Neural progenitor cell (in vitro differentiated cells): ENCODE results near the gene PLEKHF1. TPM values are rescaled to one million over a fixed set of nuclear protein-coding genes. Genes with fewer than 3 reads are reported as not detected.

Experiments
- DNase-seq: peaks from one replicate; pipeline ENCODE4 v3.0.0-alpha.2; 2016; ENCODE audit warnings: low spot score
- H2AFZ ChIP-seq: fragments of 200-600 bp; sonication (generic); replicated peaks from 2 replicates; pipeline ENCODE4 v1.6.1; 2016; ENCODE audit warnings: antibody characterized with exemption
- H3F3A ChIP-seq: fragments of 200-600 bp; sonication (generic); 2 replicates; pipeline ENCODE4 v1.6.1; 2016; ENCODE audit warnings: antibody characterized with exemption, low read depth
- H3K27ac ChIP-seq: fragments of 200-600 bp; sonication (generic); 2 replicates; pipeline ENCODE4 v1.5.1; 2016; ENCODE audit warnings: mild to moderate bottlenecking
- H3K27me3 ChIP-seq: fragments of 200-600 bp; sonication (generic); 2 replicates; pipeline ENCODE4 v1.6.1; 2016; ENCODE audit warnings: mild to moderate bottlenecking, moderate library complexity
- H3K36me3 ChIP-seq: fragments of 200-600 bp; sonication (generic); 2 replicates; pipeline ENCODE4 v1.5.1; 2016
- H3K4me1 ChIP-seq: fragments of 200-600 bp; sonication (generic); 2 replicates; pipeline ENCODE4 v1.6.1; 2016; ENCODE audit warnings: mixed run types
- H3K4me2 ChIP-seq: fragments of 200-600 bp; sonication (generic); 2 replicates; pipeline ENCODE4 v1.6.1; 2016
- H3K4me3 ChIP-seq: fragments of 200-600 bp; sonication (generic); 2 replicates; pipeline ENCODE4 v1.5.1; 2016
- H3K79me2 ChIP-seq: fragments of 200-600 bp; sonication (generic); 2 replicates; pipeline ENCODE4 v1.6.1; 2016; ENCODE audit warnings: low read depth
- H3K9ac ChIP-seq: fragments of 200-600 bp; sonication (generic); 2 replicates; pipeline ENCODE4 v1.6.1; 2016
- H3K9me3 ChIP-seq: fragments of 200-600 bp; sonication (generic); 2 replicates; pipeline ENCODE4 v1.5.1; 2016; ENCODE audit warnings: low read depth
- H4K20me1 ChIP-seq: fragments of 200-600 bp; sonication (generic); 2 replicates; pipeline ENCODE4 v1.6.1; 2016; ENCODE audit warnings: low read depth
- H3K27ac Mint-ChIP-seq: 3 replicates; pipeline ENCODE4 v1.8.0; 2021; ENCODE audit warnings: mixed read lengths
- H3K27me3 Mint-ChIP-seq: 2 replicates; pipeline ENCODE4 v1.8.0; 2022; ENCODE audit warnings: low read depth, mild to moderate bottlenecking, inconsistent platforms, moderate library complexity, mixed read lengths; ENCODE audit not compliant: insufficient read depth
- H3K36me3 Mint-ChIP-seq: 3 replicates; pipeline ENCODE4 v1.8.0; 2021; ENCODE audit warnings: mixed read lengths
- H3K4me1 Mint-ChIP-seq: 3 replicates; pipeline ENCODE4 v1.8.0; 2021; ENCODE audit warnings: mixed read lengths
- H3K4me3 Mint-ChIP-seq: 3 replicates; pipeline ENCODE4 v1.8.0; 2021; ENCODE audit warnings: mild to moderate bottlenecking, moderate library complexity, mixed read lengths
- H3K9me3 Mint-ChIP-seq: 3 replicates; pipeline ENCODE4 v1.8.0; 2020; ENCODE audit warnings: mixed read lengths
- EZH2 ChIP-seq: fragments of 200-600 bp; sonication (generic); IDR thresholded peaks from 2 replicates; pipeline ENCODE4 v1.6.1; 2017; ENCODE audit warnings: antibody characterized with exemption, mild to moderate bottlenecking, moderate library complexity
- EZH2phosphoT487 ChIP-seq: fragments of 200-600 bp; sonication (generic); IDR thresholded peaks from 2 replicates; pipeline ENCODE4 v1.6.1; 2017; ENCODE audit warnings: antibody characterized with exemption
- total RNA-seq: library from RNA; depleted of rRNA; stranded (reverse); fragments of >200 nt; gene quantifications from 2 replicates; pipeline ENCODE4 v1.2.3, GENCODE V29; 2015; ENCODE audit warnings: low replicate concordance
- TF ChIP-seq, protein P1 (sequence below): fragments of 200-600 bp; sonication (generic); IDR thresholded peaks from 2 replicates; pipeline ENCODE4 v1.5.1; 2017; ENCODE audit warnings: antibody characterized with exemption, mild to moderate bottlenecking

PLEKHF1 gene
- total RNA-seq, 1 donor from 2014 or later, result 1.2 TPM

DNA sequence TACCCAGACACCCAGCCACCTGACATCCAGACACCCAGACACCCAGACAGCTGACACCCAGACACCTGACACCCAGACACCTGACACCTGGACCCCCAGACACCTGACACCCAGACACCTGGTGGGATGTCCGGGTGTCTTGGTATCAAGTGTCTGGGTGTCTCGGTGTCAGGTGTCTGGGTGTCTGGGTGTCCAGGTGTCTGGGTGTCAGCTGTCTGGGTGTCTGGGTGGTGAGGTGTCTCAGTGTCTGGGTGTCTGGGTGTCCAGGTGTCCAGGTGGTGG lies 31.2 kb downstream of the PLEKHF1 start:
- Mint-ChIP-seq H3K4me1 (no peaks in the 10 kb centered on the region), H3K9me3 (peaks cover 2% of the 10 kb centered on the region), H3K36me3 (no peaks in the 10 kb centered on the region), H3K4me3 (no peak overlapping the region), H3K27ac (no peak overlapping the region), H3K27me3 (peaks cover 5% of the 10 kb centered on the region)
- Histone ChIP-seq H3K27ac (no peak overlapping the region), H3K4me3 (no peak overlapping the region), H3K36me3 (no peaks in the 10 kb centered on the region), H4K20me1 (no peaks in the 10 kb centered on the region), H3K79me2 (no peaks in the 10 kb centered on the region), H3K27me3 (no peaks in the 10 kb centered on the region), H3F3A (no peaks in the 10 kb centered on the region), H3K4me1 (peaks cover 8% of the 10 kb centered on the region), H3K9ac (no peak overlapping the region), H2AFZ (no peak overlapping the region), H3K9me3 (no peaks in the 10 kb centered on the region), H3K4me2 (no peak overlapping the region)
- DNase-seq, result no peak
- no peak for TF ChIP-seq EZH2
- no peak for TF ChIP-seq EZH2phosphoT487
- TF ChIP-seq, protein P1, sequence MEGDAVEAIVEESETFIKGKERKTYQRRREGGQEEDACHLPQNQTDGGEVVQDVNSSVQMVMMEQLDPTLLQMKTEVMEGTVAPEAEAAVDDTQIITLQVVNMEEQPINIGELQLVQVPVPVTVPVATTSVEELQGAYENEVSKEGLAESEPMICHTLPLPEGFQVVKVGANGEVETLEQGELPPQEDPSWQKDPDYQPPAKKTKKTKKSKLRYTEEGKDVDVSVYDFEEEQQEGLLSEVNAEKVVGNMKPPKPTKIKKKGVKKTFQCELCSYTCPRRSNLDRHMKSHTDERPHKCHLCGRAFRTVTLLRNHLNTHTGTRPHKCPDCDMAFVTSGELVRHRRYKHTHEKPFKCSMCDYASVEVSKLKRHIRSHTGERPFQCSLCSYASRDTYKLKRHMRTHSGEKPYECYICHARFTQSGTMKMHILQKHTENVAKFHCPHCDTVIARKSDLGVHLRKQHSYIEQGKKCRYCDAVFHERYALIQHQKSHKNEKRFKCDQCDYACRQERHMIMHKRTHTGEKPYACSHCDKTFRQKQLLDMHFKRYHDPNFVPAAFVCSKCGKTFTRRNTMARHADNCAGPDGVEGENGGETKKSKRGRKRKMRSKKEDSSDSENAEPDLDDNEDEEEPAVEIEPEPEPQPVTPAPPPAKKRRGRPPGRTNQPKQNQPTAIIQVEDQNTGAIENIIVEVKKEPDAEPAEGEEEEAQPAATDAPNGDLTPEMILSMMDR, result no peak

DNA sequence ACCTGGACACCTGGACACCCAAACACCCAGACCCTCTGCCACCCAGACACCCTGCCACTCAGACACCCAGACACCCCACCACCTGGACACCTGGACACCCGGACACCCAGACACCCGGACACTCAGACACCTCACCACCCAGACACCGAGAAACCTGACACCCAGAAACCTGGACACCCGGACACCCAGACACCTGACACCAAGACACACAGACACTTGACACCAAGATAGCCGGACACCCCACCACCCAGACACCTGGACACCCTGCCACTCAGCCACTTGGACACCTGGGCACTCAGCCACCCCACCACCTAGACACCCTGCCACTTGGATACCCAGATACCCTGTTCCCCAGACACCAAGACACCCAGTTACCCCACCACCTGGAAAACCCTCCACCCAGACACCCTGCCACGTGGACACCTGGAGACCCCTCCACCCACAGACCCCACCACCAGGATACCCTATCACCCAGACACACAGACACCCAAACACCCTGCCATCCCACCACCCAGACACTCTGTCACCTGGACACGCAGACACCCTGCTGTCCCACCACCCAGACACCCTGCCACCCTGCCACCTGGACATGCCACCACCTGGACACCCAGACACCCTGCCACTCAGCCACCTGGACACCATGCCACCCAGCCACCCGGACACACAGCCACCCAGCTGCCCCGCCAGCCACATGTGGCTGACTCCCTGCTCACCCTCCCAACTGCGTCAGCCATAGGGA lies 32.4 kb downstream of the PLEKHF1 start:
- no peak overlapping the region for H3K4me2 ChIP-seq
- no peak overlapping the region for H2AFZ ChIP-seq
- no peaks in the 10 kb centered on the region for H3F3A ChIP-seq
- Mint-ChIP-seq H3K4me3 (no peak overlapping the region), H3K27me3 (peaks cover 5% of the 10 kb centered on the region), H3K27ac (no peak overlapping the region), H3K9me3 (no peaks in the 10 kb centered on the region), H3K36me3 (peaks cover 2% of the 10 kb centered on the region), H3K4me1 (no peaks in the 10 kb centered on the region)
- H3K79me2 ChIP-seq, result no peaks in the 10 kb centered on the region
- H4K20me1 ChIP-seq, result no peaks in the 10 kb centered on the region
- H3K27ac ChIP-seq, result no peak overlapping the region
- H3K27me3 ChIP-seq, result no peaks in the 10 kb centered on the region
- H3K9ac ChIP-seq, result no peak overlapping the region
- H3K4me1 ChIP-seq, result peaks cover 8% of the 10 kb centered on the region
- DNase-seq, result no peak
- TF ChIP-seq, protein P1, result no peak
- TF ChIP-seq EZH2 (no peak), EZH2phosphoT487 (no peak)
- no peaks in the 10 kb centered on the region for H3K36me3 ChIP-seq
- no peak overlapping the region for H3K4me3 ChIP-seq
- H3K9me3 ChIP-seq, result no peaks in the 10 kb centered on the region

DNA sequence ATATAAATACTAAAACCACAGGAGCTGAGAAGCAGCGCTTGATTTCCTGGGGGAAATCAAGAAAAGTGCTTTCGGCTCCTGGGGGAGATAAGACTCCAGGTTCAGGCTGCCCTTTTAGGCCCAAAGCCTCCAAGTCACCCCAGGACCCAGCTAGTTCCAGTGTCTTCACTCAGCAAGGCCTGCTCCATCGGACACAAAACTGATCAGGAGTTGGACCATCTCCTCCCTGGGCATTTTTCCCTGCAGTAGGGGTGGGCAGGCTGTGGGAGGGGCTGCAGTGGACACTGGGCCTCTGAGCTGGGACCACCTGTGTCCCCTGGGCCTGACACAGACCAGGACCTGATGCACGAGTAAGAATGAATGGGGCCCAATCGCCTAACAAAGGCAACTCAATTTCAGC lies 34.6 kb downstream of the PLEKHF1 start:
- Mint-ChIP-seq H3K4me3 (no peak overlapping the region), H3K36me3 (peaks cover 2% of the 10 kb centered on the region), H3K4me1 (no peaks in the 10 kb centered on the region), H3K27ac (no peak overlapping the region), H3K9me3 (no peaks in the 10 kb centered on the region), H3K27me3 (peaks cover 2% of the 10 kb centered on the region)
- Histone ChIP-seq H3K4me2 (no peak overlapping the region), H3K36me3 (no peaks in the 10 kb centered on the region), H3K27me3 (no peaks in the 10 kb centered on the region), H3K9ac (no peak overlapping the region), H3K79me2 (no peaks in the 10 kb centered on the region), H3K9me3 (no peaks in the 10 kb centered on the region), H3K4me1 (peaks cover 8% of the 10 kb centered on the region), H2AFZ (no peak overlapping the region), H4K20me1 (no peaks in the 10 kb centered on the region), H3K27ac (no peak overlapping the region), H3K4me3 (no peak overlapping the region), H3F3A (no peaks in the 10 kb centered on the region)
- DNase-seq, result no peak
- TF ChIP-seq, protein P1, result no peak
- TF ChIP-seq EZH2 (no peak), EZH2phosphoT487 (no peak)
